HG03196 (cell line): ENCODE results near the gene RNF212B.
"Not testable (repeated sequence)": the region's sequence is repeated elsewhere in the genome, so short reads cannot be mapped to it uniquely, and the experiment has no call there.

ENCODE experiments used
- ATAC-seq: cut with Tn5 transposase; IDR thresholded peaks from one replicate; pipeline ENCODE4 v1.9.1; 2021; ENCODE audit not compliant: unreplicated experiment

The RNF212B gene, protein sequence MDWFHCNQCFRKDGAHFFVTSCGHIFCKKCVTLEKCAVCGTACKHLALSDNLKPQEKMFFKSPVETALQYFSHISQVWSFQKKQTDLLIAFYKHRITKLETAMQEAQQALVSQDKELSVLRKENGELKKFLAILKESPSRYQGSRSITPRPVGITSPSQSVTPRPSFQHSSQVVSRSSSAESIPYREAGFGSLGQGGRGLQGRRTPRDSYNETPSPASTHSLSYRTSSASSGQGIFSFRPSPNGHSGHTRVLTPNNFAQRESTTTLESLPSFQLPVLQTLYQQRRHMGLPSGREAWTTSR

DNA sequence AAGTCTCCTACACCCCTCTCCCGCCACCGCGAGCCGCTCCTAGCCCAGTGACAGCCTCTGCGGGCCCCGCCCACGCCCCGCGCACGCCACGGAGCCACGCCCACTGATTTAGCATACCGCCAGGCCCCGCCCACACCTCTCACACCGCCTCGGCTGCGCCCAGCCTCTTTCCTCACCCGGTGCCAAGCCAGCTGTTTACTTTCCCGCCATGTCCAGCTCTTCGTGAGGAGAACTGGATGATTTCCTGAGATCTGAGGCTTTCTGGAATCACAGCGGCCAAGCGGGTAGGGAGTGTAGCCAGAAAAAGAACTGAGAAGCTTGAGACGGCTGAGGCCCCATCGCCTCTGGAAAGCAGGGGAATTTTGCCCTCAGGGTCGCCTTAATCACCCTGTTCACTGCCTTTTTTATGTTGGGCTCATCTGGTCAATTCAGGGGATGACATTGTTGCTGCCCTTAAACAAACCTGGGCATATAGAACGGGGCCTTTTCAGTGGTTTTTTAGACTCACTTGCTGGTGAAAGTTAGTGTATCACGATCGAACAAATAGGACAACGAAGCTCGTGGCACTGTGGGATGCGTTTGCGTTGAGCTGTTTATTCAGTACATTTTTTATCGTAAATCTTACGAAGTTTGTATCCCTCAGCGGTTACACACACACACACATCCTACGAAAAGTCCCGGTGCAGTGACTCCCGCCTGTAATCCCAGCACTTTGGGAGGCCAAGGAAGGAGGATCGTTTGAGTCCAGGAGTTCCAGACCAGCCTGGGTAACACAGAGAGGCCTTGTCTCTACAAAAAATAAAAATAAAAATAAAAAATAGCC lies at the start of gene RNF212B:
Gene RNF212B (plus strand): TSS at position 165 of the 823 bp plus-strand sequence. CDS start 2,410 bp downstream, outside the sequence.
- no peak for ATAC-seq

DNA sequence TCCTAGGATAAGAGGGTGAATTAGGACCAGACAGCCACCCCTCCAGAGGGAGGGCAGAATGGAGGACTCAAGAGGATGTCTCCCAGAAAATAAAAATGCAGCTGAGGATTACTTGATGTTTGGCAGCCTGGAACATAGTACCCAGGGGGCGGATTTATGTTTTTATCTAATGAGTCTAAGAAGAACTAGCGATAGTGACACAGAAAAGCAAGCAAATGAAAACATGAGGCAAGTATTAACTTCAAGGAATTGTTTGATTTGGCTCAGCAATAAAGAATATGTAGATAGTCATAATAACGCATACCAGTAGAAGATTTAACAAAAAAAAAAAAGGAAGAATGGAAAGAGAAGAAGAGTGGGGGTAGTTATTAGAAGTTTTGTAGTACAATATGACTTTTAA lies 44.3 kb upstream of the RNF212B start:
- no peak for ATAC-seq

DNA sequence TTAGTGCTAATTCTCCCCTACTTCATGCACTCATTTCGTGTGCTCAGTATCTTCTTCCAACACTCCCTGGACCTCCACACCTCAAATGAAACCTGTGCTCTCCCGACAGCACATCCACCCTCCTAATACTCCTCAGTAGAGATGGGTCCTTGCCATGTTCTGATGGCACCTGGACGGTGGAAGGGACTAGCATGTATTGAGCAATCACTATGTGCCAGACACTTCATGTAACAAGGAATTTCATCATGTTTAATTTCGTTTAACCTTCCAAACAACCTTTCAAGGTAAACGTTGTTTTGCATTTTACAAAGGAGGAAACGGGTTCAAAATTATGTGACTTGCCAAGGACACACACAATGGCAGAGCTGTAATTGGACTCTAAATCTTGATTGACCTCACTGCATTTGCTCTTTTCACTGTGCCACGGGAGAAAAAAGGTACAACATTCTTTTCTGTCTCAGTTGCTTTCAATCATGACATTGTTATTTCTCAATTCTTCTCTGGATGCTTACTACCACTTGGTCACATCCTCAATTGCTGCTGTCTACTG lies 42.1 kb upstream of the RNF212B start:
- ATAC-seq, result no peak

DNA sequence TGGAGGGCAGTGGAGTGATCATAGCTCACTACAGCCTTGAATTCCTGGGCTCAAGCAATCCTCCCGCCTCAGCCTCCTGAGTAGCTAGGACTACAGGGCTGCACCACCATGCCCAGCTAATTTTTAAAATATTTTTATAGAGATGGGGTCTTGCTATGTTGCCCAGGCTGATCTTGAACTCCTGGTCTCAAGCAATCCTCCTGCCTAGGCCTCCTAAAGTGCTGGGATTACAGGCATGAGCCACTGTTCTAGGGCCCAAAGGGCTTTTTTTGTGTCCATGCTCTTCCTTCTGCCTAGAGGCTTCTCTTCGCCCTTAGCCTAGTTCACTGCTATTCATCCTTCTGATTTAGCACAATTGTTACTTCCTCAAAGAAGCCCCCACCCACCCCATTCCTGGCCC lies 41.2 kb upstream of the RNF212B start:
- ATAC-seq, result not testable (repeated sequence)

DNA sequence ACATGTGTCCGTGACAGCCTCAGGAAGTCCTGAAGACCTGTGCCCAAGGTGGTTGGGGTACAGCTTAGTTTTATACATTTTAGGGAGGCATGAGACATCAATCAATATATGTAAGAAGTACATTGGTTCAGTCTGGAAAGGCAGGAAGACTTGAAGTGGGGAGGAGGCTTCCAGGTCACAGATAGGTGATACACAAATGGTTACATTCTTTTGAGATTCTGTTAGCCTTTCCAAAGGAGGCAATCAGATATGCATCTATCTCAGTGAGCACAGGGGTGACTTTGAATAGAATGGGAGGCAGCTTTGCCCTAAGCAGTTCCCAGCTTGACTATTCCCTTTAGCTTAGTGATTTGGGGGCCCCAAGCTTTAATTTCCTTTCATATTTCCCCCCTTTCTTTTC lies 38.6 kb upstream of the RNF212B start:
- not testable (repeated sequence) for ATAC-seq

DNA sequence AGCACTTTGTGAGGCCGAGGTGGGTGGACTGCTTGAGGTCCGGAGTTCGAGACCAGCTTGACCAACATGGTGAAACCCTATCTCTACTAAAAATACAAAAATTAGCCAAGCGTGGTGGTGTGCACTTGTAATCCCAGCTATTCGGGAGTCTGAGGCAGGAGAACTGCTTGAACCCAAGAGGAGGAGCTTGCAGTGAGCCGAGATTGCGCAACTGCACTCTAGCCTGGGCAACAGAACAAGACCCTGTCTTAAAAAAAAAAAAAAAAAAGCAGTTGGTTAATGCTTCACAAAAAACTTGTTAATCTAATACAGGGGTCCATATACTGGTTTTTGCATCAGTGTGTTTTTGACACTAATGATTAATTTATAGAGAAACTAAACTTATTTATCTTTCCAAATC lies 35.7 kb upstream of the RNF212B start:
- ATAC-seq, result no peak

DNA sequence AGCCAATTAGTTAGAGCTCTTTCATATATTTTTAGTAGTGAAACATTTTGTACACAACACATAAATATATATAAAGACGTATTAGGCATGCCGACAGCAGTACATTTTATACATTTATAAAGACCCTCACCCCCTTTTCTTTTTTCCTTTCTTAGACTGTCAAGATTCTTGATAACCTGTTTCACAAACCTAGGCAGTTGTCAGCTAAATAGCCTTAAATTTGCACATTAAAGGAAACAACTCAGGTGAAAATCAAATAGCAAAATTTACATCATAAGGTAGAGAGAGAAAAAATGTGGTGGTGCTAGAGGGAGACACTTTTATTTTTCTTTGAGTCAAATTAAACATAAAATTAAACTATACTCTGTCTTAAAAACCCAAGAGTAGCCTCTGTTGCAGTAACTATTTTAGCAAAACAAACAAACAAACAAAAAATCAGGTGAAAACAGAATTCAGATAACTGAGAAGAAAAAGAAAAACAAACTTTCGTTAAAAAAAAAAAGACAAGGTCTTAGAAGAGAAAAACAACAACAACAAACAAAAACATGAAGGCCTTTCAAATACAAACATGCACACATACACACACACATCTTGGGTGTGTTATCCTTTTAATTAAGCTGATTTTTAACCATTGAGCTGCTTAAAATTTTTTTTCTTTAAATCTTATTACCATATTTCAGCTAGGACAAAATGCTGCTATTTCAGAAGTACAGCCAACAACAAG lies 31.2 kb upstream of the RNF212B start:
- no peak for ATAC-seq

DNA sequence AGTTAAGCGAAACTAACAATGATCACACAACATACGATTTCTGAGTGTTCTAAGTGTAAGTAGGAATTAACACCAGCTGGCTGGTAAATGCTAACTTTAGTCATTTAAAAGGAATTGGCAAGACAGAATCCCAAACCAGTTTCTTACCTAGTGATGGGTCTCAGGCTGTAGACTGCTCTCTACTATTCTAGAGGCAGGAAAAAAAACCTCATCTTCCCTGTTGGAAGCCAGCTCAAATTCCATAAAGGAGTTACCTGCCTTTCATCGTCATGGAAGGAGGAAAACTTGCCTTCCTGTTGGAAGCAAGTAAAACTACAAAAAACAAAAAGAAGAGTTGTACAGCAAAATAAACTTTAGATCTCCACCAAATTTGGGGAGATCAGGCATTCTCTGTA lies 30.6 kb upstream of the RNF212B start:
- no peak for ATAC-seq

DNA sequence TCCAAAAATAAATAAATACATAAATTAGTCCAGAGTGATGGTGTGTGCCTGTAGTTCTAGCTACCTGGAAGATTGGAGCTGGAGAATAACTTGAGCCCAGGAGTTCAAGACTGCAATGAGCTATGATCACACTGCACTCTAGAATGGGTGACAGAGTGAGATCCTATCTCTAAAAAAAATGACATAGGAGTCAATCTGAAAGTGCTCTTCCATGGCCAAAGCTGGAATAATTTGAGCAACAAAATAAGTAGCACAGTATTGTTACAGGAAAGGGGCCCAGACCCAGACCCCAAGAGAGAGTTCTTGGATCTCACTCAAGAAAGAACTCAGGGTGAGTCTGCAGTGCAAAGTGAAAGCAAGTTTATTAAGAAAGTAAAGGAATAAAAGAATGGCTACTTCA lies 29.4 kb upstream of the RNF212B start:
- ATAC-seq, result no peak

DNA sequence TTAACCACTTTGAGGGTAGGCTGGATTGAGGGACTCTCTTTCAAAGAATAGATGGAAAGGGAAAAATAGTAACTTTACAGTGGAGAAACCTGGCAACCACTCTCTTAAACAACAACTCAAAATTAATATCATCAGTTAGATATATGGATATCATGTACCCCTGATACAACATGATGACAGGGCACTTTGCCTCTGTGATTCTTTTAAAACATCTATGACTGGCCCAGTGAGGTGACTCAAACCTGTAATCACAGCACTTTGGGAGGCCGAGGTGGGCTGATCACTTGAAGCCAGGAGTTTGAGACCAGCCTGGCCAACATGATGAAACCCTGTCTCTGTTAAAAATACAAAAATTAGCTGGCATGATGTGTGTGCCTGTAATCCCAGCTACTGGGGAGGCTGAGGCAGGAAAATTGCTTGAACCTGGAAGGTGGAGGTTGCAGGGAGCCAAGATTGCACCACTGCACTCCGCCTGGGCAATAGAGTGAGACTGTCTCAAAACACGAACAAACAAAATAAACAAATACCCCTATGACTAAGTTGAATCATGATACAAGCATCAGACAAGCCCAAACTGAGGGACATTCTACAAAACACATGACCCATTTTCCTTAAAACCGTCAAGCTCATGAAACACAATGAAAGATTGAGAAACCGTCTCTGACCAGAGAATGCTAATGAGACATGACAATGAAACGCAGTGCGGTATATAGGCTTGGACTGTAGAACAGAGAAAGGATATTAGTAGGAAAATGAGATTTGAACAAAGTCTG lies 27.9 kb upstream of the RNF212B start:
- ATAC-seq, result no peak

DNA sequence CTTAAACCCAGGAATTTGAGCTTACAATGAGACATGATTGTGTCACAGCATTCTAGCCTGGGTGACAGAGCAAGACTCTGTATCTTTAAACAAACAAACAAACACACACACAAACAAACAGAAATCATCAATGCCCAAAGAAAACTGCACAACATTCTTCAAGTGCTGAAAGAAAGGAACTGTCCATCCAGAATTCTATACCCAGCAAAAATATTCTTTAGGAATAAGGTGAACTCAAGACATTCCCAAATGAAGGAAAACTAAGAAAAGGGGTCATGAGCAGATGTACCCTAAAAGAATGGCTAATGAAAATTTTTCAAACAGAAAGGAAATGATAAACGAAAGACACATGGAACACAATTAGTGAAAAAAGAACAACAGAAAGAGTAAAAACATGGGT lies 22.3 kb upstream of the RNF212B start:
- no peak for ATAC-seq

DNA sequence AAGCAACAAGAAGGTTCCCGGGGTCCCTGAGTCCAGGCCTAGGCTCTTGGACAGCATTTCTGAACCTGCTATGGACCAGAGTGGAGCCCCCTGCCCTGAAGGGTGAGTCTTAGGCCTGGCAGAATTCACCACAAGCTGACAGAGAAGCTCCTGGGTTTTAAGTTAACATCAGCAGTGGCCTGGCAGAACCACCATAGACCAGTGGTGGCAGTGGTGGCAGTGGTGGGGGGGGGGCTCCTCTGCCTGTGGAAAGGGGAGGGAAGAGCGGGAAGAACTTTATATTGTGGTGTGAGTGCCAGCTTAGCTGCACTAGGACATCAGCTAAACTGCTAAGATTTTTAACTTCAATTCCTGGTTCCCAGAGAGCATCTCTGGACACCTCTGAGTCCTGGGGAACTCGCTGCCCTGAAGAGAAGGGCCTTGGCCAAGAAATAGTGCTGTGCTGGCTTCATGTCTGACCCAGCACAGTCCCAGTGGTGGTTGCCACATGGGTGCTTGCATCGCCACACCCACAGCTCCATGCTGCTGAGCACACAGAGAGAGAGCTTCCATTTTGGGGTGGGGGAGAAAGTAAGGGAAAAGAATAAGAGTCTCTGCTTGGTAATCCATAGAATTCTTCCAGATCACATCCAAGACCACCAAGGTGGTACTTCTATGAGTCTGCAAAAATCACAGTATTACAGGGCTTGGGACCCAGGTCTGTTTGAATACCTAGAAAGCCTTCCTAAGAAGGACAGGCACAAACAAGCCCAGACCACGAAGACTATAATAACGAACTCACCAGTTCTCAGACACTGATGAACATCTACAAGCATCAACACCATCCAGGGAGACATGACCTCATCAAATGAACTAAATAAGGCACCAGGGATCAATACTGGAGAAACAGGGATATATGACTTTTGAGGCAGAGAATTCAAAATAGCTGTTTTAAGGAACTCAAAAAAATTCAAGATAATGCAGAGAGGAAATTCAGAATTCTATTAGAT lies 20.4 kb upstream of the RNF212B start:
- ATAC-seq, result no peak

DNA sequence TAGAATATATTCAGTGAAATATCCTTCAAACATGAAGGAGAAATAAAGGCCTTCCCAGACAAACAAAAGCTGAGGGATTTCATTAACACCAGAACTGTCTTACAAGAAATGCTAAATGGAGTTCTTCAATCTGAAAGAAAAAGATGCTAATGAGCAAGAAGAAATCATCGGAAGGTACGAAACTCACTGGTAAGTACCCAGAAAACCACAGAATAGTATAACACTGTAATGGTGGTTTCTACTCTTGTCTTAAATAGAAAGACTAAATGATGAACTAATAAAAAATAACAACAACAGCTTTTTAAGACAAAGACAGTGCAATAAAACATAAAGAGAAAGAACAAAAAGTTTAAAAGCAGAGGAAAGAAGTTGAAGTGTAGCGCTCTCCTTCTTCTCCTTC lies 18.7 kb upstream of the RNF212B start:
- no peak for ATAC-seq

DNA sequence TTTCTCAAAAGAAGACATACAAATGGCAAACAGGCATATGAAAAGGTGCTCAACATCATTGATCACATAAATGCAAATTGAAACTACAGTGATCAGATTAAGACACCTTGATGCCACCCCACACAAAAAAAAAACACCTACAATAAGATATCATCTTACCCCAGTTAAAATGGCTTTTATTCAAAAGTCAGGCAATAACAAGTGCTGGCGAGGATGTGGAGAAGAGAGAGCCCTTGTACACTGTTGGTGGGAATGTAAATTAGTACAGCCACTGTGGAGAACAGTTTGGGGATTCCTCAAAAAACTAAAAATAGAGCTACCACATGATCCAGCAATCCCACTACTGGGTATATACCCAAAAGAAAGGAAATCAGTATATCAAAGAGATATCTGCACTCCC lies 12.8 kb upstream of the RNF212B start:
- ATAC-seq, result not testable (repeated sequence)

DNA sequence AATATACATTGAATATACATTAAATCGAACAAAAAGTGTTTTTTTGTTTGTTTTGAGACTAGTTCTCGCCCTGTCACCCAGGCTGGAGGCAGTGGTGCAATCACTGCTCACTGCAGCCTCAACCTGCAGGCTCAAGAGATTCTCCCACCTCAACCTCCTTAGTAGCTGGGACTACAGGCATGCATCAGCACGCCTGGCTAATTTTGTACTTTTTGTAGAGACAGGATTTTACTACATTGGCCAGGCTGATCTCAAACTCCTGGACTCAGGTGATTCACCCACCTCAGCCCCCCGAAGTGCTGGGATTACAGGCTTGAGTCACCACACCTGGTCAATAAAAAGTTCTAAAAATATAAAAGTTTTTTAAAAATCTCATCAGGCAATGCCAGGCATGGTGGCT lies 10.2 kb upstream of the RNF212B start:
- no peak for ATAC-seq

DNA sequence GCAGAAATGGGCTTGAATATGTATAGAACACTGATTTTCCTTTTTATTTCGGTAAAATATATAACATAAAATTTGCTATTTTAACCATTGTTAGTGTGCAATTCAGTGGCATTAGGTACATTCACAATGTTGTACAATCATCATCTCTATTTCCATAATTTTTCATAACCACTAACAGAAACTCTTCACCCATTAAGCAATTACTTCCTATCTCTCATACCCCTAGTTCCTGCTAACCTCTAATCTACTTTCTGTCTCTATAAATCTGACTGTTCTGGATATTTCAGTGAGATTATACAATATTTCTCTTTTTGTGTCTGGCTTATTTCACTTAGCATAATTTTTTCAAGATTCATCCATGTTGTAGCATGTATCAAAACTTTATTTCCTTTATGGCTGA lies 8.9 kb upstream of the RNF212B start:
- no peak for ATAC-seq

DNA sequence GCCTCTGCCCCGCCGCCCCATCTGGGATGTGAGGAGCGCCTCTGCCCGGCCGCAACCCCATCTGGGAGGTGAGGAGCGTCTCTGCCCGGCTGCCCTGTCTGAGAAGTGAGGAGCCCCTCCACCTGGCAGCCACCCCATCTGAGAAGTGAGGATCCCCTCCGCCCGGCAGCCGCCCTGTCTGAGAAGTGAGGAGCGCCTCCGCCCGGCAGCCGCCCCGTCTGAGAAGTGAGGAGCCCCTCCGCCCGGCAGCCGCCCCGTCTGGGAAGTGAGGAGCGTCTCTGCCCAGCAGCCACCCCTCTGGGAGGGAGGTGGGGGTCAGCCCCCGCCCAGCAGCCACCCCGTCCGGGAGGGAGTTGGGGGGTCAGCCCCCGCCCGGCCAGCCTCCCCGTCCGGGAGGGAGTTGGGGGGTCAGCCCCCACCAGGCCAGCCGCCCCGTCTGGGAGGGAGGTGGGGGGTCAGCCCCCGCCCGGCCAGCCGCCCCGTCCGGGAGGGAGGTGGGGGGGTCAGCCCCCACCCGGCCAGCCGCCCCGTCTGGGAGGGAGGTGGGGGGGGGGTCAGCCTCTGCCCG lies 5.4 kb upstream of the RNF212B start:
- ATAC-seq, result not testable (repeated sequence)

DNA sequence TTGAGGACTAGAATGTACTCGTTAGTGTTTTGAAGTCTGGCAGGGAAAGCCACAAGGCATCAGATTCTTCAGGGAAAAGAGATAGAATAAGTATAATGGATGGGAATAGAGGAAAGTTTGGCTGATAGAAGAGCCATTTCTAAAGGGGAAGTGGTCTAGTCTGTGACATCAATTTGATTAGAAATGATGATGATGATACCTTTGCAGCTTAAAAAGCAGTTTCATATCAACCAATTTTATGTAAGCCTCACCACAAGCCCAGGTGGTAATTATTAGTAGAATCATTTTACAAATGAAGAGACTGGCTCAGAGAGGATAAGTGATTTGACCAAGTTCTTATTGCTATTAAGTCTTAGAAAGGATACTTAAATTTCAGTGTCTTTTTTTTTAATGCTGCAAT lies 2.9 kb downstream of the RNF212B start:
- ATAC-seq, result no peak

DNA sequence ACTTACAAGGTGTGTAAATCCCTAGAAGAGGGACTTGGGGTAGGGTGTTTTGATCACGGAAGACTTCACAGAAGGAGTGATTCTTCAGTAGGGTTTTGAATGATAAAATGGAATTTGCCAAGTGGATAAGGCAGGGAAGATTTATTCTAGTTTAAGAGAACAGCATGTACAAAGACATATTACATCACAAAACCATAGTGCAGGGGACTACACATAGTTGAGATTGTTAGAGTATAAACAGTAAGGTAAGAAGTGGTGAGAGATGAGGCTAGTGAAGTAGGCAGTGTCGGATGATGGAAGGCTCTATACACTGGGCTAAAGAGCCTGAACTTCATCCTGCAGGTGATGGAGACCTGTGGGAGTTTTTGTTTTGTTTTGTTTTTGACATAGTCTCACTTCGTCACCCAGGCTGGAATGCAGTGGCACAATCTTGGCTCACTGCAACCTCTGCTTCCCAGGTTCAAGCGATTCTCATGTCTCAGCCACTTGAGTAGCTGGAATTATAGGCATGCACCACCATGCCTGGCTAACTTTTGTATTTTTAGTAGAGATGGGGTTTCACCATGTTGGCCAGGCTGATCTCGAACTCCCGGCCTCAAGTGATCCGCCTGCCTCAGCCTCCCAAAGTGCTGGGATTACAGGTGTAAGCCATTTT lies 3.5 kb downstream of the RNF212B start:
- not testable (repeated sequence) for ATAC-seq
